Neuronal stem cell (in vitro differentiated cells): ENCODE measurements around the gene MSL3.

Experiments used
- DNase-seq: peaks from one replicate; pipeline ENCODE4 v3.0.0-alpha.2; 2013; ENCODE audit warnings: low spot score
- H2AFZ ChIP-seq: one replicate; pipeline ENCODE4 v1.6.1; 2013; ENCODE audit warnings: mild to moderate bottlenecking, low read length, inconsistent platforms
- H2AK5ac ChIP-seq: 2 replicates; pipeline ENCODE4 v1.6.1; 2013; ENCODE audit warnings: low read depth, mild to moderate bottlenecking, inconsistent platforms, low read length, moderate library complexity, mixed read lengths
- H2BK120ac ChIP-seq: 2 replicates; pipeline ENCODE4 v1.6.1; 2013; ENCODE audit warnings: low read depth, mild to moderate bottlenecking, inconsistent platforms, low read length, moderate library complexity, mixed read lengths
- H2BK12ac ChIP-seq: one replicate; pipeline ENCODE4 v1.6.1; 2013; ENCODE audit warnings: low read length, inconsistent platforms
- H2BK15ac ChIP-seq: 2 replicates; pipeline ENCODE4 v1.6.1; 2013; ENCODE audit warnings: mild to moderate bottlenecking, low read length, inconsistent platforms, mixed read lengths
- H2BK5ac ChIP-seq: one replicate; pipeline ENCODE4 v1.6.1; 2013; ENCODE audit warnings: inconsistent platforms, mild to moderate bottlenecking, low read length, moderate library complexity
- H3K14ac ChIP-seq: one replicate; pipeline ENCODE4 v1.6.1; 2013; ENCODE audit warnings: low read length, inconsistent platforms
- H3K18ac ChIP-seq: 2 replicates; pipeline ENCODE4 v1.6.1; 2013; ENCODE audit warnings: low read length, inconsistent platforms
- H3K23ac ChIP-seq: 2 replicates; pipeline ENCODE4 v1.6.1; 2013; ENCODE audit warnings: low read depth, mild to moderate bottlenecking, mixed read lengths, low read length, inconsistent platforms; ENCODE audit not compliant: poor library complexity
- H3K27ac ChIP-seq: replicated peaks from 3 replicates; pipeline ENCODE4 v1.5.1; 2013; ENCODE audit warnings: low read length, inconsistent platforms
- H3K27me3 ChIP-seq, 3 experiments: 2 replicates each; pipeline ENCODE4 v1.6.1; 2013; ENCODE audit warnings: low read length in 3 of 3, mild to moderate bottlenecking in 2 of 3, inconsistent platforms in 1 of 3, low read depth in 1 of 3, mixed read lengths in 1 of 3, moderate library complexity in 1 of 3; ENCODE audit not compliant: control insufficient read depth in 3 of 3, insufficient read depth in 3 of 3
- H3K36me3 ChIP-seq, 2 donors: replicated peaks in 1 of 2; 2 replicates each; pipeline ENCODE4 v1.6.1; 2013; ENCODE audit warnings: low read length in 2 of 2; ENCODE audit not compliant: control insufficient read depth in 2 of 2, insufficient read depth in 2 of 2
- H3K4ac ChIP-seq: 2 replicates; pipeline ENCODE4 v1.6.1; 2013; ENCODE audit warnings: inconsistent platforms, mild to moderate bottlenecking, low read length, moderate library complexity
- H3K4me1 ChIP-seq, 2 donors: 1 replicate in 1 of 2; 2 replicates in 1 of 2; pipeline ENCODE4 v1.6.1; 2013; ENCODE audit warnings: low read length in 2 of 2, low read depth in 1 of 2; ENCODE audit not compliant: control insufficient read depth in 2 of 2, insufficient read depth in 1 of 2
- H3K4me2 ChIP-seq: one replicate; pipeline ENCODE4 v1.6.1; 2013; ENCODE audit warnings: mild to moderate bottlenecking, low read length, inconsistent platforms; ENCODE audit not compliant: insufficient read depth, poor library complexity, severe bottlenecking
- H3K4me3 ChIP-seq, 2 donors: 2 replicates each; pipeline ENCODE4 v1.5.1; 2013; ENCODE audit warnings: low read length in 2 of 2, mild to moderate bottlenecking in 2 of 2, inconsistent platforms in 1 of 2, moderate library complexity in 1 of 2
- H3K79me1 ChIP-seq: one replicate; pipeline ENCODE4 v1.6.1; 2013; ENCODE audit warnings: low read depth, mild to moderate bottlenecking, inconsistent platforms, low read length, moderate library complexity
- H3K9ac ChIP-seq: one replicate; pipeline ENCODE4 v1.6.1; 2013; ENCODE audit warnings: mild to moderate bottlenecking, low read depth, low read length, inconsistent platforms; ENCODE audit not compliant: poor library complexity
- H3K9me3 ChIP-seq, 2 donors: replicated peaks in 1 of 2; 2 replicates each; pipeline versions ENCODE3 to v1.6.1; 2013; ENCODE audit warnings: low read length in 2 of 2, mild to moderate bottlenecking in 2 of 2, inconsistent platforms in 1 of 2, low read depth in 1 of 2, mixed read lengths in 1 of 2, moderate library complexity in 1 of 2; ENCODE audit not compliant: control insufficient read depth in 2 of 2, insufficient read depth in 1 of 2
- H4K8ac ChIP-seq: one replicate; pipeline ENCODE4 v1.6.1; 2013; ENCODE audit warnings: low read depth, mild to moderate bottlenecking, inconsistent platforms, low read length, moderate library complexity
- H4K91ac ChIP-seq: one replicate; pipeline ENCODE4 v1.6.1; 2013; ENCODE audit warnings: low read length, low read depth, mild to moderate bottlenecking, inconsistent platforms; ENCODE audit not compliant: poor library complexity
- WGBS, 2 donors: extraction: QIAGEN DNeasy Blood & Tissue Kit; methylation state at CpG; one replicate each; pipeline ENCODE4 v1.1.7; 2013; ENCODE audit warnings: missing lambda C conversion rate in 2 of 2, mixed read lengths in 1 of 2; ENCODE audit not compliant: insufficient read length in 2 of 2, insufficient replicate concordance in 1 of 2; ENCODE audit errors: extremely low coverage in 2 of 2; 5-methylcytosine and 5-hydroxymethylcytosine counted together

MSL3 gene

DNA sequence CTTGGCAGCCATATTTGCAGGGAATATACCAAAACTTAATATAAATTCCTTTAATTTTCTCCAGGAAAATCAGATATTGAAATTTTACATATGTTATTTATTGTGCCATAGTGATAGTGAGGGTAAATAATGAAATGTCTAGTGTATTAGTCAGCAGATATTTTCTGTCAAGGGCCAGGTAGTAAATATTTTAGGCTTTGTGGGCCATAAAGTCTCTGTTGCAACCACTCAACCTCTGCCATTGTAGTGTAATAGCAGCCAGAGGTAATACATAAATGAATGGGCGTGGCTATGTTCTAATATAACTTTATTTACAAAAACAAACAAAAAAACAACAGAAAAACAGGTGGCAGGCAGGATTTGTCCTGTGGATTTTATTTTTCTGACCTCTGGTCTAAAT, 33.5 kb downstream of the MSL3 start:
- no peak overlapping the region for H3K4ac ChIP-seq
- no peak overlapping the region for H4K8ac ChIP-seq
- no peak overlapping the region for H2BK15ac ChIP-seq
- no peaks in the 10 kb centered on the region for H3K9me3 ChIP-seq
- peaks cover 0 to 21% (median 0%) of the 10 kb centered on the region in 3 experiments for H3K27me3 ChIP-seq
- no peak overlapping the region for H3K14ac ChIP-seq
- H2AFZ ChIP-seq = no peak overlapping the region
- H2BK12ac ChIP-seq = no peak overlapping the region
- DNase-seq = no peak
- H2BK120ac ChIP-seq = no peak overlapping the region
- H3K36me3 ChIP-seq = no peaks in the 10 kb centered on the region
- no peaks in the 10 kb centered on the region for H3K4me1 ChIP-seq
- H3K9ac ChIP-seq = no peak overlapping the region
- no peaks in the 10 kb centered on the region for H3K79me1 ChIP-seq
- H3K27ac ChIP-seq = no peak overlapping the region
- H2AK5ac ChIP-seq = no peak overlapping the region
- no peak overlapping the region for H3K23ac ChIP-seq
- no peak overlapping the region for H3K4me2 ChIP-seq
- no peak overlapping the region for H3K18ac ChIP-seq
- H2BK5ac ChIP-seq = no peak overlapping the region
- WGBS, 2 donors = no CpG with 5 or more reads among the region's 1 CpG
- no peak overlapping the region for H3K4me3 ChIP-seq
- H4K91ac ChIP-seq = no peak overlapping the region

DNA sequence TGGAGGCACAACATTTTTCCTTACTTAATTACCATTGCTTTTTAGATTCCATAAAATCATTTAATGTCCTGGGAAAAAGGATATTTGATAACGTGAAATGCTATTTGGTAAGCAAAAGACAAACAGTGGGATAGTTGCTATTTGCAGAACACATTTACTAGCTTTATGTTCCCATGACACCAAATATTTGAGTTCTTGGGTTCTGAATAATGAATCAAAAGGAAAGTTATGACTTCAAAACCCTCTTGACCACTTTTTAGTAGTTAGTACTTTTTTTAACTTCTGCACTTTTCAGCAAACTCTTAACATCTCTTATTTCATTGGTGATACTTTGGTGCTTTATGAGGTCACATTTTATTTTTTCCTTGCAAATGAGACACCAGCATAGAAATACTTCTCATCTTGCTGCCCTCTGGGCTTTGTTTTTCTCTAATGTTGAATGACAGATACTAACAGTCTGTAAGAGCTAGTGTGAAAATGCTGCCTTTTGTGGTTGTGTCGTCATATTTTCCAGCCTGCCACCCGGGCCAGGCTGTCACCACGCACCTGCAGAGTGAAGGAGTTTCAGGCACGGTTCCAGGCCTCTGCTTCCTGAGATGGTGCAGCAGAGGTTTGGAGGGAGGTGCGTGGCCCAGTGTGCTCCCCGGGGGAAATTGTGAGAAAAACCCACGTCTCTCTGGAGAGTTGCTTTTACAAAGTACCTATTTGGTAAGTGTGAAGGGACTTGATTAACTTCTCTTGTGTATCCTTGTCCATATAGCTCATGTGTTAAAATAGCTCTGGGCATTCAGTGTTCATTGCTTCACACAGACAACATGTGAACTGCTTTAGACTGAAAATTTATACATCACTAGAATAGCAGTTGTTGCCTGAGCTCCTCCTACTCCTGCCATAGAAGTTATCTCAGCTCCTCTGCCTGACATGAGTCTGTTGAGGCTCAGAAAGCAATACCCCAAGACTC, 34.7 kb downstream of the MSL3 start:
- WGBS, 2 donors = no CpG with 5 or more reads among the region's 8 CpGs
- no peak overlapping the region for H4K8ac ChIP-seq
- no peak overlapping the region for H3K18ac ChIP-seq
- no peaks in the 10 kb centered on the region for H3K4me1 ChIP-seq
- peaks cover 0 to 27% (median 0%) of the 10 kb centered on the region in 3 experiments for H3K27me3 ChIP-seq
- no peaks in the 10 kb centered on the region for H3K9me3 ChIP-seq
- DNase-seq = no peak
- H2BK120ac ChIP-seq = no peak overlapping the region
- H3K23ac ChIP-seq = no peak overlapping the region
- H2AK5ac ChIP-seq = no peak overlapping the region
- no peak overlapping the region for H2AFZ ChIP-seq
- no peaks in the 10 kb centered on the region for H3K79me1 ChIP-seq
- no peak overlapping the region for H4K91ac ChIP-seq
- no peak overlapping the region for H3K4ac ChIP-seq
- H3K4me3 ChIP-seq = no peak overlapping the region
- no peak overlapping the region for H2BK12ac ChIP-seq
- H2BK15ac ChIP-seq = no peak overlapping the region
- H3K36me3 ChIP-seq = no peaks in the 10 kb centered on the region
- H3K14ac ChIP-seq = no peak overlapping the region
- H3K4me2 ChIP-seq = no peak overlapping the region
- no peak overlapping the region for H2BK5ac ChIP-seq
- no peak overlapping the region for H3K27ac ChIP-seq
- H3K9ac ChIP-seq = no peak overlapping the region

DNA sequence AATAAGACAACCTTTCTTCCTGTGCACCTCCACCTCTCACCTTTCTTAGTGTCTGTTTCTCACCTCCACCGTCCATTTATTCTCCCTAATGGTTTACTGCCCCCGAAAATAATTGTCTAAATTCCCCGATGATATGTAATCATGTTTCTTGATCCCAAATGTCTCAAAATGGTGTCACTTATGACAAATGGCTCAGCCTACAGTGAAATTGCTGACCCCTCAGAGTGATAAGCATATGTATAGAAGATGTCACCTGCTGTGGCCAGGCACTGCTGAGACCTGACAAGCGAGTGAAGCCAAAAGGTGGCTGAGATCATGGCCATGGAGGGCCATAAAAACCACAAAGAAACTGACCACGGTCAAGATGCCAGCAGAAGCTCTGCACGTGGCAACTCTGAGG, 35.7 kb downstream of the MSL3 start:
- Histone ChIP-seq H2BK15ac (no peak overlapping the region), H4K8ac (no peak overlapping the region), H3K18ac (no peak overlapping the region), H3K79me1 (no peaks in the 10 kb centered on the region), H2BK5ac (no peak overlapping the region), H3K27me3 (peaks cover 0 to 27% (median 0%) of the 10 kb centered on the region in 3 experiments), H4K91ac (no peak overlapping the region), H3K4me2 (no peak overlapping the region), H2BK12ac (no peak overlapping the region), H3K23ac (no peak overlapping the region), H3K9me3 (no peaks in the 10 kb centered on the region), H3K36me3 (no peaks in the 10 kb centered on the region), H2AFZ (no peak overlapping the region), H3K4me1 (no peaks in the 10 kb centered on the region), H3K14ac (no peak overlapping the region), H3K4me3 (no peak overlapping the region), H3K9ac (no peak overlapping the region), H2BK120ac (no peak overlapping the region), H3K4ac (no peak overlapping the region), H3K27ac (no peak overlapping the region), H2AK5ac (no peak overlapping the region)
- no CpG with 5 or more reads among the region's 6 CpGs for WGBS, 2 donors
- no peak for DNase-seq

DNA sequence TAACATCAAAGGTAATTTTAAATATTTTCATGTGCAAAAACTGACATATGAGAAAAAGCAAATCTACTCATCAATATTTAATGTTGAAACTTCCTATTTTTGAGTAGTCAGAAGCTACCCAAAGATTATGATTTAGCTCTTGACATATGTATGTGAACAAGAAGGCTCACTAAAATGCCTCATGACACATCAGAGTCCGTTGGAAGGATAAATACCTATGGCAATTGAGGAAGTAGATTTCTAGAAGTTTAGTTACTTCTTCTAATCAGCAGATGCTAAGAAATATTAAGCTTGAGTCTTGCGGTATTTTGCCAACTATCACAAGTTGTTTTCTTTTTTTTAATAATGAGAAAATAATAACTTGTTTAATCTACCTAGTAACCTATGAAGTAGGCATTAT, 55.3 kb downstream of the MSL3 start:
- no CpG with 5 or more reads among the region's 2 CpGs for WGBS, 2 donors
- no peaks in the 10 kb centered on the region for H3K9me3 ChIP-seq
- H3K79me1 ChIP-seq = no peaks in the 10 kb centered on the region

More for the DNA sequence above, 55.3 kb downstream of the MSL3 start:
- no peak overlapping the region for H2BK12ac ChIP-seq
- no peak for DNase-seq
- H3K4me3 ChIP-seq = no peak overlapping the region
- H2AK5ac ChIP-seq = no peak overlapping the region
- no peaks in the 10 kb centered on the region for H3K4me1 ChIP-seq
- no peak overlapping the region for H3K27ac ChIP-seq
- H3K18ac ChIP-seq = no peak overlapping the region
- peaks cover 0 to 21% (median 0%) of the 10 kb centered on the region in 3 experiments for H3K27me3 ChIP-seq
- no peak overlapping the region for H2BK120ac ChIP-seq
- no peak overlapping the region for H4K91ac ChIP-seq
- H4K8ac ChIP-seq = no peak overlapping the region
- no peak overlapping the region for H2BK5ac ChIP-seq
- no peak overlapping the region for H3K4me2 ChIP-seq
- H3K4ac ChIP-seq = no peak overlapping the region
- H3K9ac ChIP-seq = no peak overlapping the region
- H3K36me3 ChIP-seq = no peaks in the 10 kb centered on the region
- no peak overlapping the region for H3K14ac ChIP-seq
- no peak overlapping the region for H2AFZ ChIP-seq
- H2BK15ac ChIP-seq = no peak overlapping the region
- H3K23ac ChIP-seq = no peak overlapping the region
